Islet precursor cell (in vitro differentiated cells): ENCODE measurements around the gene SLC25A4.
"Not testable (repeated sequence)": the region's sequence is repeated elsewhere in the genome, so short reads cannot be mapped to it uniquely, and the experiment has no call there.

Source experiments
- DNase-seq: peaks from one replicate; pipeline ENCODE4 v3.0.0-alpha.2; 2018

SLC25A4 gene

DNA sequence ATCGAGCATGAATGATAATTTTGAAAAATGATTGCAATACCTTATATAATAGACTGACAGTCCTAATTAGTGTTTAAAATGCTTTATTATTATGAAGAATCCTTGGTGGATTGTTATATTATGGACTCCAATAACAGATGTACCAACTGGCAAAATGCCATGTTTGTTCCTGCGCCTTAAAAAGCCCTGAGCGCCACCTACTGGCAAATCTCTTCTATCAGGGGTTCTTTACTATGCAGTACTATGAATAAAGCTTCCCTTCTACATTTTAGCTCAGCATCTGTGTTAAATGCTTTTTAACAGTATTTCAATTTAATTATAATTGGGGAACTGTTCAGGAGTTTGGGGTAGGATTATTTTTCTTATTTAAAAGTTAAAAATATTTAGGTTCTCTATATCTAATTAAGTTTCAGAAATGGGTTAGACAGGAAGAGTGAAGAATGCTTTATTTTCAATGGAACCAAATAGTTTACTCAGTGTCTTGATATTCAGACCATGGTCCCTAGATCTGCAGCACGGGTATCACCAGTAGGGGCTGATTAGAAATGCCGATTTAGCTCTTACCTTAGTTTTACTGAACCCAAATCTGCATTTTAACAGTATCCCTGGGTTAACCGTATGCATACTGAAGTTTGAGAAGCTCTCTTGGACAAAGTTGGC, 40.7 kb downstream of the SLC25A4 start:
- DNase-seq = peak; percentile 68

- no peak for DNase-seq
These were observed 43.7 kb downstream of the SLC25A4 start for GRCh38 chr4:185186769-185187168.

DNA sequence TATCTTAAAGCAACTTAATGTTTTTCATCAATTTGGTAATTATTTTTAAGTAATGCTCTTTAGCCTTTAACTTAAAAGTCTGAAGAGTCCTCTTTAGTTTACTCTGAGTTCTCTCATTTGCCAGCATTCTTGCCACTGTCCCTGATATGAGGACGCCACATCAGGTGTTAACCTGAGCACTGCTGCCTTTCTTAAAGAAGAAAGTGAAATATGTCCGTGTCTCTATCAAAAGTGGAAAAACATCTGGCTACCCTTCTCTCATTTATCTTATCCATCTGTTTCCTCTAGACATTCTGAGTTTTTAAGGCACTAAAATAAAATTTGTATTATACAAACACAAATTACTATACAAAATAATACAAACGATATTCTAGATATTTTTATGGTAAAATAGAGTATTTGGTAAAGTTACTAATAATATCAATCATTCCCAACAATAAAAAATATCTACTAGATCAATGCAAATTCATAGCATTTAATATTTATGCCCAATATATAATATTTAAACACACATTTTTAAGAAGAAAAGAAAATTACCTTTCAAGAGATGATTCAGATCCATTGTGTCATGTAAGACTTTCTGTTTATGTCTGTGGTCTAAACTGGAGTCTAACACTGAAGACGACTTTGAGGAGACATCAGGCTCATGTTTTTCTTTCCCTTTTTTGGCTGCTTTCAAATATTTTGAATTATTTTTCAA, 46.7 kb downstream of the SLC25A4 start:
- DNase-seq = no peak

DNA sequence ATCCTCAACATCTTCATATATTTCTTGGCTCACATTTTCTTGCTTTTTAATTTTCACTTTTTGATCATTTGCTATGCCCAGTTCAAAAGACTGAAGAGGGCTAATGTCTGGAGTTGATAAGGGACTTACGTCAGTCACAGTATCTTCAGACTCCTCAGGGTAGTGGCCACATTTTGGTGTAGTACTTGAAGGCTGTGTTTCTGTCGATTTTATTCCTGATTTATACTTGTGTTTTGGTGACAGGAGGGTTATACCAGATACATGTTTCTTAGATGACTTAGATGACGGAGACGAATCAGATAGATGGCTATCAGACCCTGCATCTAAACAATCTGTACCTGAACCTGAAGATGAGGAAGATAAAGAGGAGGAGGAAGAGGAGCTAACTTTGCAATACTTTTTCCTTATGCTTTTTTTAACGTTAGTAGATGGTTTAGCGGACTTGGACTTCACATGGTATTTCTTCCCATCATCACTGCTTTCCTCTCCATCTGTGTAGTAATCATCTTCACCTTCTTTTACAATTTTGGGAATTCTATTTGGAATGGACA, 47.3 kb downstream of the SLC25A4 start:
- no peak for DNase-seq

- DNase-seq = no peak
These were observed 49.0 kb downstream of the SLC25A4 start for GRCh38 chr4:185192059-185192458.

GRCh38 chr4:185194924-185195888, 52.1 kb downstream of the SLC25A4 start:
- DNase-seq = no peak

DNA sequence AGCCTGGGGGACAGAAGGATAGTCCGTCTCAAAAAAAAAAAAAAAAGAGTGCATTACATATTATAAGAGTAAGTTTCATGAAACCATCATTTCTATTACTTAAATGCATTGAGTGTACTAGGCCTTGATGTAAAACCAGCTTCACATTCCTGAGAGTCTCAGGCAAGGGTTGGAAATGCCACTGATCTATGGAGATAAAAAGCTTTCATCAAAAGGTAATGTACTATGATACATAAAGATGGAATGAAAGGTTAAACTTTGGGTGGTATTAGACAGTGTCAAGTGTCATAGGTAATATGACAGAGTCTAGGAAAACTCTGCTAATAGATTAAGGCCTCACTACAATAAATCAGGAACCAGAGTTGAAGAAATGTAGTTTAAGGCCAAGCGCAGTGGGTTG, 53.4 kb downstream of the SLC25A4 start:
- DNase-seq = no peak

- not testable (repeated sequence) for DNase-seq
These were observed 55.1 kb downstream of the SLC25A4 start for GRCh38 chr4:185198189-185198588.
